Upper lobe of right lung (tissue), 1 donor: Measurements from ENCODE around the gene CLPSL2. TPM values are rescaled to one million over a fixed set of nuclear protein-coding genes. Genes with fewer than 3 reads are reported as not detected.

ENCODE experiments used
- ATAC-seq: fragments of 200-7000 bp; cut with Tn5 transposase; one replicate; pipeline ENCODE4 v1.9.1; 2020; ENCODE audit warnings: mild to moderate bottlenecking, moderate library complexity
- DNase-seq: peaks from one replicate; pipeline ENCODE4 v3.0.0-alpha.2; 2020
- H3K27ac ChIP-seq: fragments of 200-600 bp; one replicate; pipeline ENCODE4 v1.8.0; 2022
- H3K27me3 ChIP-seq: fragments of 200-600 bp; one replicate; pipeline ENCODE4 v1.8.0; 2022; ENCODE audit warnings: mild to moderate bottlenecking
- H3K36me3 ChIP-seq: fragments of 200-600 bp; one replicate; pipeline ENCODE4 v1.8.0; 2022
- H3K4me1 ChIP-seq: fragments of 200-600 bp; one replicate; pipeline ENCODE4 v1.8.0; 2022
- H3K4me3 ChIP-seq: fragments of 200-600 bp; one replicate; pipeline ENCODE4 v1.8.0; 2022; ENCODE audit warnings: mild to moderate bottlenecking
- H3K9me3 ChIP-seq: fragments of 200-600 bp; one replicate; pipeline ENCODE4 v1.8.0; 2022
- CTCF ChIP-seq: fragments of 200-600 bp; IDR thresholded peaks from one replicate; pipeline ENCODE4 v1.8.0; 2022; ENCODE audit warnings: antibody characterized with exemption
- intact Hi-C: fragments of 100-400 bp; cut with DNase I; formaldehyde crosslinking; loops from one replicate; pipeline ENCODE4 v1.11.0; 2022
- total RNA-seq: library from RNA; stranded (reverse); fragmentation: NEBNext Ultra II Directional; extraction: Animal tissue kit (Norgen Biotek cat#: 25700); gene quantifications from one replicate; pipeline ENCODE4 v1.2.1, GENCODE V29; 2021
- donor health status: DM: no; HTN: yes; CAD: no; lungs with severe emphysema.

Gene CLPSL2
- total RNA-seq, 1 donor from 2014 or later: not detected

- intact Hi-C loops: loop anchor here (1.0 kb wide), 1 partner anchor 11 kb away; no protein-coding TSS in a partner anchor
- Histone ChIP-seq H3K9me3 (no peaks in the 10 kb centered on the region), H3K27ac (no peak overlapping the region), H3K36me3 (no peaks in the 10 kb centered on the region), H3K4me1 (no peaks in the 10 kb centered on the region), H3K4me3 (no peak overlapping the region), H3K27me3 (no peaks in the 10 kb centered on the region)
- TF ChIP-seq CTCF: no peak
- ATAC-seq (no peak), DNase-seq (no peak)
These were observed 22.3 kb downstream of the CLPSL2 start for GRCh38 chr6:35798706-35799105.

GRCh38 chr6:35801148-35801547 is 24.8 kb downstream of the CLPSL2 start:
- DNase-seq: no peak
- Histone ChIP-seq H3K27me3 (peaks cover 10% of the 10 kb centered on the region), H3K36me3 (no peaks in the 10 kb centered on the region), H3K4me1 (no peaks in the 10 kb centered on the region), H3K4me3 (no peak overlapping the region), H3K27ac (no peak overlapping the region), H3K9me3 (no peaks in the 10 kb centered on the region)
- intact Hi-C loops: no loop called here
- no peak for TF ChIP-seq CTCF
- no peak for ATAC-seq

- Histone ChIP-seq H3K36me3 (no peaks in the 10 kb centered on the region), H3K27ac (no peak within 1 kb of the TSS), H3K4me1 (no peaks in the 10 kb centered on the region), H3K27me3 (peaks cover 18% of the 10 kb centered on the region), H3K9me3 (no peaks in the 10 kb centered on the region), H3K4me3 (no peak within 1 kb of the TSS)
- no peak for TF ChIP-seq CTCF
- intact Hi-C loops: no loop called here
- no peak for DNase-seq
- peak; percentile 93 for ATAC-seq
These were observed 28.8 kb downstream of the CLPSL2 start, which contains the start of gene LHFPL5 for GRCh38 chr6:35804996-35805736. Gene LHFPL5, plus strand, starts transcription at chr6:35805352. Its CDS starts 319 bp downstream, at chr6:35805671.

GRCh38 chr6:35808688-35809087 is 32.3 kb downstream of the CLPSL2 start:
- peaks cover 18% of the 10 kb centered on the region for H3K27me3 ChIP-seq
- TF ChIP-seq CTCF: no peak
- DNase-seq (no peak), ATAC-seq (no peak)
- no peak overlapping the region for H3K4me3 ChIP-seq
- intact Hi-C loops: no loop called here
- no peak overlapping the region for H3K27ac ChIP-seq
- no peaks in the 10 kb centered on the region for H3K4me1 ChIP-seq
- no peaks in the 10 kb centered on the region for H3K9me3 ChIP-seq
- no peaks in the 10 kb centered on the region for H3K36me3 ChIP-seq

- no peak for DNase-seq
- TF ChIP-seq CTCF: no peak
- ATAC-seq: no peak
- H3K9me3 ChIP-seq: no peaks in the 10 kb centered on the region
- intact Hi-C loops: no loop called here
- H3K4me1 ChIP-seq: no peaks in the 10 kb centered on the region
- H3K4me3 ChIP-seq: no peak overlapping the region
- H3K27ac ChIP-seq: no peak overlapping the region
- no peaks in the 10 kb centered on the region for H3K36me3 ChIP-seq
- H3K27me3 ChIP-seq: peaks cover 18% of the 10 kb centered on the region
These were observed 33.4 kb downstream of the CLPSL2 start for GRCh38 chr6:35809809-35810208.
